Hematopoietic multipotent progenitor cell treated with erythropoietin and hydrocortisone succinate and interleukin-3 and kit ligand, for 17 days (in vitro differentiated cells): ENCODE measurements around the gene PDE3A.
"Not testable (repeated sequence)": the region's sequence is repeated elsewhere in the genome, so short reads cannot be mapped to it uniquely, and the experiment has no call there.

Source experiments
- DNase-seq: peaks from one replicate; pipeline ENCODE4 v3.0.0-alpha.2; 2015; ENCODE audit warnings: low spot score

Gene PDE3A

DNA sequence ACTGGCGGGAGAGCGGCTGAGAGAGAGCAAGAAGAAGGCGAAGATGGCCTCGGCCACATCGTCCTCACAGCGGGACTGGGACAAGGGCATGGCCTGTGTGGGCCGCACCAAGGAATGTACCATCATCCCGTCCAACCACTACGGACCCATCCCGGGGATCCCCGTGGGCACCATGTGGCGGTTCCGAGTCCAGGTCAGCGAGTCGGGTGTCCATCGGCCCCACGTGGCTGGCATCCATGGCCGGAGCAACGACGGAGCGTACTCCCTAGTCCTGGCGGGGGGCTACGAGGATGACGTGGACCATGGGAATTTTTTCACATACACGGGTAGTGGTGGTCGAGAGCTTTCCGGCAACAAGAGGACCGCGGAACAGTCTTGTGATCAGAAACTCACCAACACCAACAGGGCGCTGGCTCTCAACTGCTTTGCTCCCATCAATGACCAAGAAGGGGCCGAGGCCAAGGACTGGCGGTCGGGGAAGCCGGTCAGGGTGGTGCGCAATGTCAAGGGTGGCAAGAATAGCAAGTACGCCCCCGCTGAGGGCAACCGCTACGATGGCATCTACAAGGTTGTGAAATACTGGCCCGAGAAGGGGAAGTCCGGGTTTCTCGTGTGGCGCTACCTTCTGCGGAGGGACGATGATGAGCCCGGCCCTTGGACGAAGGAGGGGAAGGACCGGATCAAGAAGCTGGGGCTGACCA lies 183.6 kb downstream of the PDE3A start:
- not testable (repeated sequence) for DNase-seq

DNA sequence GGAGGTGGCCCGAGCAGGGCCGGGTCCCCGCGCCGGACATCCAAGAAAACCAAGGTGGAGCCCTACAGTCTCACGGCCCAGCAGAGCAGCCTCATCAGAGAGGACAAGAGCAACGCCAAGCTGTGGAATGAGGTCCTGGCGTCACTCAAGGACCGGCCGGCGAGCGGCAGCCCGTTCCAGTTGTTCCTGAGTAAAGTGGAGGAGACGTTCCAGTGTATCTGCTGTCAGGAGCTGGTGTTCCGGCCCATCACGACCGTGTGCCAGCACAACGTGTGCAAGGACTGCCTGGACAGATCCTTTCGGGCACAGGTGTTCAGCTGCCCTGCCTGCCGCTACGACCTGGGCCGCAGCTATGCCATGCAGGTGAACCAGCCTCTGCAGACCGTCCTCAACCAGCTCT lies 184.2 kb downstream of the PDE3A start:
- not testable (repeated sequence) for DNase-seq

DNA sequence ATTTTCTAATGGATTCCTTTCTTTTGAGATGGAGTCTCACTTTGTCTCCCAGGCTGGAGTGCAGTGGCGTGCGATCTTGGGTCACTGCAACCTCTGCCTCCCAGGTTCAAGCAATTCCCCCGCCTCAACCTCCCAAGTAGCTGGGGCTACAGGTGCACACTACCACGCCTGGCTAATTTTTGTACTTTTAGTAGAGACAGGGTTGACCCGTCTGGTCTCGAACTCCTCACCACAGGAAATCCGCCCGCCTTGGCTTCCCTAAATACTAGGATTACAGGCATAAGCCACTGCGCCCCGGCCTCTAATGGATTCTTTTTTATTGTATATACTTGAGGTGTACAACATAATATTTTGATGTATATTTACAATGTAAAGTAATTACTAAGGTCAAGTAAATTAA lies 186.7 kb downstream of the PDE3A start:
- DNase-seq = no peak

DNA sequence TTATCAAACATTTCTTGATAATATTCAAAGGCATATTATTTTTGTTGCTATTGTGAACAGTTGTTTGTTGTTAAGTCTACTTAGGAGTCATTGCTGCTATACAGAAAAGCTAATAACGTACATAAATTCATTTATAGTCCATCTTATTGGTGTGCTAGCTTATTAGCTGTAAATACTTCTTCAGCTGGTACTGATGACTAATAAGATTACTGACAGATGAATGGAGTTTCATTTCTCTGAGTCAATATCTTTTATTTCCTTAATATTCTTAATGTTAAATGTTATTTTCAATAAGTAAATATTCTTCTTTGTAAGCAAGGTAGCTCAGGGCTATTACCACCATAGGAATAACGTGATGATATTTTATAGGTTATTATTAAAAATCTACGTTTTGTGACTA lies 187.4 kb downstream of the PDE3A start:
- no peak for DNase-seq

DNA sequence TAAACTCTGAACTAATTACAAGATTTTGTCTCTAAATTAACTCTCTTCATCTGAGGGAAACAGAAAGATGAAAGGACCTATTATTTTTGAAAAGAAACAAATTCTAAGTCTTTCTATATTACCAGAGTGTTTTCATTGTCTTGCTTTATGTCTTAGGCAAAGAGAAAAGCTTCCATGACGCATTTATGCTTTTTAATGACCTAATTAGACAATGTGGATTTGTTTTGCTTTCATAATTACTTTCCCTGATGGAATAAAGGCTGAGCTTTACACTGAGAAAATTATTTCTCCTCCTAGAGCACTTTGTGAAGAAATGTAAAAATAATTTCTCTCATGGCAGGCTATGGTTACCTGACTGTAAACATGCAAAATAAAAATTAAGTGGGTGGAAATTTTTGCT lies 188.8 kb downstream of the PDE3A start:
- no peak for DNase-seq

DNA sequence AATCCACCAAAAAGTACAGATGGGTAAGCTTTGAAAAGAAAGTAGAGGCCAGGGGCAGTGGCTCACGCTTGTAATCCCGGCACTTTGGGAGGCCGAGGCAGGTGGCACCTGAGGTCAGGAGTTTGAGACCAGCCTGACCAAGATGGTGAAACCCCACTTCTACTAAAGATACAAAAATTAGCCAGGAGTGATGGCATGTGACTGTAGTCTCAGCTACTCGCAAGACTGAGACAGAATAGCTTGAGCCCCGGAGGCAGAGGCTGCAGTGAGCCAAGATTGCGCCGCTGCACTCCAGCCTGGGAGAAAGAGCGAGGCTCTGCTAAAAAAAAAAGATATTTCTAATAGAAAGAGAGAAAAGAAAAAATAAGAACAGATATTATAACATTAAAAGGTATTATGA lies 192.6 kb downstream of the PDE3A start:
- no peak for DNase-seq

DNA sequence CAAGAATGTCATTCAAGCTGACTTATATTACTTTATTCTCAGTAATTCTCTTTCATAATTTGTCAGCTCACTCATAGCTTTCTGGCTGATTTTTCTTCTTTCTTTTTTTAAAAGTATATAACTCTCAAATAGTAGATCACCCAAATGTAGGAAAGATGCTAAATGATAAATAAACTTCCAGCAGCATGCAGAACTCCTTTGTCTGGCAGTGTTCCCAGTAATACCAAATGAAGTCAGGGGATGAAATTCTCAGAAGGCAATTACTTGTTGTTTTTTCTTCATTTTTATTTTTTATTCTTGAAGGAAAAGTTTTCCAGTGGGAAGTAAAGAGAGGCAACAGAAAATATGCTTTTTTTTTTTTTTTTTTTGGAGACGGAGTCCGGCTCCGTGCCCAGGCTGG lies 193.5 kb downstream of the PDE3A start:
- no peak for DNase-seq

DNA sequence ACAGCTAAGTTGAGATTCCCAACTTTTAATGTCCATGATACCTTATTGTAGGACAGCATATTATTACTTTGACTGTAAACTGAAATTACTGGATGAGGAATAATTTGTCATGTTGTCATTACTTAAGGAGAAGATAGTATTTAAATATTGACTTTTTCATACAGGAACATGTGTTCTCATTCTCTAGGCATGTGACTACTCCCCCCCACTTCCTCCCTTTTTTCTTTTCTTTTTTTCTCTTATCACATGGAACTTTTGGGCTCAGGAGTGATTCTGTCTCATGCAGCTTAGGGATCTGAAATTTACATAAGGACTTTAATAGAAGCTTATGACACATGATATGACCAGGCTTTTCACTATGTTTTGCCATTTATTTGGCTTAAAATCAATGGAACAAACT lies 199.1 kb downstream of the PDE3A start:
- no peak for DNase-seq

DNA sequence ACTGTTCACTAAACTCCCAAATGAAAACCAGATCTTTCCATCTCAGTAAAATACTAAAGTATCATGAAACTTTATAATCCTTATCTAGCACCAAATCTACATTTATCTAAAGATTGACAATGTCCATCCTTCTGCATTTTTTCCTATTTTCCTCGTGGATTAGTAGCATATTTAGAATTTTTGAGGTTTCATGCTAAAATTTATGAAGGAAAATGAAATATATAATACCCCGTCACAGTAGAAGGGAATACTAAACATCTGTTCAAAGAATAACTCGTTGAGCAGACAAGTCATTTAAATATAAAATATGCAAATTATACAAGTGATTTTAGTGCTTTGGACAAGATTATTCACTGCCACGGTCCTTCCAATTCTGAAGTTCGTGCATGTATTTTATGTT lies 204.1 kb downstream of the PDE3A start:
- no peak for DNase-seq

DNA sequence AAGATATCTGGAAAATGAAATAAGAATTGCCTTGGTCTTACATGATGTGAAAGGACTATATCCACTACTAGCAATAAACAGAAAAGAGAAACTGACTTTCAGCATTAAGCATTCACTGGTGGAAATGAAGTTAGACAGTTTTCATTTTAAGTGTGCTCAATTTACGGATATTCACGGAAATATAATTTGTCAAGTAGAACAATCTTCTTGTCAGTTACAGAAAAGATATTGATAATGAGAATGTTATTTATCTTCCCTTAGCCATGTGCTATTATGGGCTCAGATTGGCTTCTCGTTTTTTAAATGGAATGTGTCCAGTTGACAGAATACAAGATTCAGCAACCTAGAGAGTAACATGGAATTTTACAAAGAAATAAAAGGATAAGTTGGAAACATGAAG lies 208.2 kb downstream of the PDE3A start:
- DNase-seq = no peak

DNA sequence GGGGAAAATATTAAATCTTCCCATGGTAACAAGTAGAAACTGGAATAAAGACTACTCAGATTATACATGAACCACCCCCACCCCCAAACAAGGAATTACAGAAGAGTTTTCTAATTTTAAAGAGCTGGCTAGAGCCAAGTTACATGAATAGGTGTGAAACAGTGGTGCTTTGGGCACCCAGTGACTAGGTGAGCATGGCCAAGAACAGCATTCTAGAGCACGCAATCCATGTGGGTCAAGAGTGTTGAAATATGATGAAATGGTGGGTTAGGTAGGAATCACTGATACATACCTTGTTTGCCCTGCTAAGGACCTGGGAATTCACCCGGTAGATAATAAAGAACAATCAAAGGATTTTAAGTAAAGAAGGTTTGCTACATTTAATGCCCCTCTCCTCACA lies 208.7 kb downstream of the PDE3A start:
- no peak for DNase-seq

DNA sequence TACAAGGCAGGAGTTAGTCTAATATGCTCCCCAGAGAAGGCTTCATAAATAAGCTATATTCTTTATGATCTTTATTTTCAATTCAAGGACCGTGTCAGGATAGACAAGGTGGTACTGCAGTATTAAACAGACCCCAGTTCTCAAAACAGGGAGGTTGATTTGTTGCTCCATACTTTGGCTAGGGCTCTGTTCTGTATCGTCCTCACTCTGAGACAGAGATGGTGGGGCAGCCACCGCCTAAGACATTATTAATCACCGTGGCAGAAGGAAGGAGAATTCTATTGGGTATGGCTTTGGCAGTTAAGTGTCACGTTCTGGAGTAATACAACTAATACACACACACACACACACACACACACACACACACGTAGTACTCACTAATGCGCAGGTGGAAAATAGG lies 209.8 kb downstream of the PDE3A start:
- DNase-seq = no peak

DNA sequence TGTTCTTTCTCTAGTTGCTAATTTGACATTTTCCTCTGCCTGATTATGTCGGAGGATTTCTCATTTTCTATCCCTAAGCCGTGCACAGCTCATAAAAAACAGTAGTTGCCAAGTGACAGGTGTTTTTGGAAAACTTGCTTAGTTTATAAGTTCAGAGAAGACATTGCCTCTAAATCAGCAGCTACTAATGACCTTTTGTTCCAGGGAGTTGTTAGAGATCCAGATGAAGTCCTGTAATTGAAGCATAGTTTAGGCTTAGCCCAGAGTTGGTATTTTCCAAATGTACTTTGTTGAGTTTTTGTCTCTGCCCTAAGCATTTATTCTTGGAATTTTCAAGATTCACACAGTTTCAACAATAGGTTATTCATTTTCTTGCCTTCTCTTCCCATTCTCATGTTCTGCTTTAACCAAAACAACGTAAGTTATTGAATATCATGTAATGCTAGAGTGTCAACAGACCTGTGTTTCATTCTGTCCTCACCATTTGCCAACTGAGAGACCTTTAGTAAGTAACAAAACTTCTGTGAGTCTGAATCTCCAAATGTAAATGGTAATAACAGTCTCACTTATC lies 216.8 kb downstream of the PDE3A start:
- no peak for DNase-seq

DNA sequence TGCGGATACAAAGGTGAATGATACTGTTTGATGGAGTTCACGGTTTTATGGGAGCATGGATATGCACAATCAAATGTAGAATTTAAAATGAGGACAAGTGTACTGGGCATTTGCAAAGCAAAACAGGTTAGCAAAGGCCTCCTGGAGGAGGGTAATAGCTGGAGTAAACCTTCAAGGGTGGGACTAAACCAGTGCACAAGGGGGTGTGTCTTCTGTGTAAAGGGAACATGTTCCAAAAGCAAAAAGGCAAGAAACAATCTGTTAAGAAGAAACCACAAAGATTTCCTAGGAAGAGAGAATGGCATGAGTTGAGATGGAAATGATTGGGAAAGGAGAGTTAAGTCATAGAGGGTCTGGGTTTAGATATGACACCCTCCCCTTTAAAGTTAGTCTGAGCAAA lies 217.6 kb downstream of the PDE3A start:
- DNase-seq = no peak

DNA sequence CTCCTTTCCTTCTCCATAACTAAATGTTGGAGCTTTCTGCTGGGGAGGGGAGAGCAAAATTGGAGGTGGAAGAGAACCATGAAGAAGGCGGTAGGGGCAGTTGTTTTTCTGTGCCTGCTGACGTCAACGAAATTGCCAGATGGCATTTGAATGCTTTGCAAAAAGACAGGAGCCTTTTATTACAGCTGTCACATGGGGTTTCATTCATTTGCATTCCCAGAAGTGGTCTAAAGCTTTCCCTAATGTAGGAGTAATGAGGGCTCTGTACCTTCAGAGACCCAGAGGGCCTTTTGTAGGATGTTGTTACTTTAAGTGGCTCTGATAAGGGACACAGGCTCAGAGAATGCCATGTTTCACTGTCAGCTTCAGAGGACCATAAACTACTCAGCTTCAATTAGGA lies 219.7 kb downstream of the PDE3A start:
- no peak for DNase-seq

DNA sequence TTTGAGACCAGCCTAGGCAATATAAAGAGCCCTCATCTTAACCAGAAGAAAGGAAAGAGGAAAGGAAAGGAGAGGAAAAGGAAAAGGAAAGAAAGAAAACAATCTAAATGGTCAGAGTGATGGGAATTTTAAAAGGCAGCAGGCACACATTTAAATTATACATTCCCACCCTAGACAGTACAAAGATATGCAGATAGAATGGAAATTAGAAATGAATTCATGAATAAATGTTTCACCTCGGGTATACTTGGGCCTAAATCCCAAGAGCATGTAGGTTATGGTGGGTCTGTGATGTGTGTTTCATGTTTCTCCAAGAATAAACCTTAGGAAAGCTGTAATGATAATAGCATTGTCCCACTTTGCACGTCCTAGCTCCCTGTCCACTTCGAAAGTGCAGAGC lies 222.2 kb downstream of the PDE3A start:
- DNase-seq = no peak

DNA sequence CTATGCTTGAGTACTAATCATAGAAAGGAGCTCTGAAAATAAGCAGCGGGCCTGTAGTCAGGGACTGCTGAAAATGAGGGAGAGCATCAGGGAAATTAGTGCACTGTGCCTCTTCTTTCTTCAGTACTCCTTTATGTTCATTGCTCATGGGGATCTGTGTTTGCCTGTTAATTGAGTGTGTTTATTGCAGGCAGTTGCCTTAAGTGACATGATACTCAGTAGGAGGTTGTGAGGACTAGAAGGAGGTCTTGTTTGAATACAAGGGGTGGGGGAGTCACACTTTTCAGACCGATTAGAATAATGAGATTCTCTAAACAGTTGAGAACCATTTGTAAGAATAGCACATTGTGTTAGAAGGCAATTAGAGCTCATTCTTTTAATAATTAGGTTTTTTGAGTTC lies 224.2 kb downstream of the PDE3A start:
- no peak for DNase-seq

DNA sequence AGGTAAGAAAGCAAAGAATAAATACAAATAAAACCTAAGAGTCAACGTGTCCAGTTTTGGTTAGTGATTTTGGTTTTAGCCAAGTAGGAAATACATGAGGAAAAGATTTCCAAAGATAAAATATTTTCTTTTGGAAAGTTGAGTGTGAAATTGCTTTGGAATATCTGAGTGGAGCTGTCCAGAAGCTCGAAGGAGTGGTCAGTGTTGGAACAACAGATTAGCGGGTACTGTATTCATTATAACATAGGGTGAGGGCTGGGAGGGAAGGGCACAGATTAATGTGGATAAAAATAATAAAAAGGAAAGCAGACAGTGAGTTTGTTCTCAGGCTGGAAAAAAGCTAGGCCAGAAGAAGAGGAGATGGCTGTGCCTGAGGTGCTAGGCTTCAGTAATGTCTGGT lies 225.3 kb downstream of the PDE3A start:
- DNase-seq = no peak

DNA sequence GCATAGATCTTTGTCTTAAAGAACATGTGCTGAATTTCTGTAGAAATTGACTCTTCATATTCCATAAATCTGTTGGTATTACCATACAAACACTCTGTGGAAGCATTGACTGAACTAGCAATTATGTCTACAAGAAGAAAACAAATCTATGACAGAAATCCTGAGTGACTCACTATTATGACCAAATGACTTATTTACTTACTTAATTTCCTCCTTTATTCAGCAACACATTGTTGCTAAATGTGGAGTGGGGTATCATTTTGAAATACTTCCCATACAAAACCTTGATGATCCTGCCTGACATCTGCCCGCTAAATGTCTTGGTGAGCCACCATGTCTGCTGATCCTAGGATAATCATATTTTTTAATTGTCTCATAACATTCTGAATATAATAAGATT lies 227.7 kb downstream of the PDE3A start:
- DNase-seq = no peak

DNA sequence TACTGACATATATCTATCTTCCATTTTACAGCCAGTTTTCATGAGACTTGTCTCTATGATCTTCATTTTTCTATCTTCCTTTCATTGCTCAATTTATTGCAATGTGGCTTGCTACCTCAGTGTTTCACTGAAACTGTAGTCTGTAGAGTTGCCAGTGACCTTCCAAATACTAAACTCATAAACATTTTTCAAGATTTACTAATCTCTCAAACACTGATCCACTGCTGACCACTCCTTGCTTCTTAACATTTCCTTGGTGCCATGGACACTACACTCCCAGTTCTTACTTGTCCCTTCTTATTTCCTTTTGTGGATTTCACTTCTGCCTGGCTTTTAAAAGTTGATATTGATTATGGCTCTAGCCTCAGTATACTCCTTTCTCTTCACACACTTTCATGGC lies 231.4 kb downstream of the PDE3A start:
- no peak for DNase-seq

DNA sequence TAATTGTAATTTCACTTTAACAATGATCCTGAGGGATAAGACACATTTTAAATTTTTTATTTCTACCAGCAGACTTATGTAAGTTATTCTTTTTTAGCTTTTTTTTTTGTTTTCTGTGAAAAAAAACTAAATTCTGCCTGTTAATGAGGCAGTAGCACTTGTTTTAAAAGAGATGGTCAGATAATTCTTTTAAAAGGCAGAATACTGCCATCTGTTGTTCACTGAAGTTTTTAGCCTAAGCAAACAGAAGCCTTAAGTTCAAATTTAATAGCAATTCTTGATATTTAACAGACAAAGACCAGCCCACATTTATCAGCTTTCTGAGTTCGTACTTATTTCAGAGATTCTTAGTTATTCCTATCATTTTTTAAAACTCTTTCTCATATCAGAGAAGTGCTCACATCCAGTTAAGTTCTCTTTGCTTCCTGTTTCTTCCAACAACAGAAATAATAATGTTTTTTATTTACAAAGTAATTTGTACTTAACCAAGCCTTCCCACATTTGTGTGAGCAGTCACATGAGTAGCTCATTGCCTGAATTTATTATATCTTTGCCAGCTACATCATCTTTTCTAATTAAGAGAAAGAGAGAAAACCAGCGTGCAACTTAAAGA lies 233.4 kb downstream of the PDE3A start:
- no peak for DNase-seq

DNA sequence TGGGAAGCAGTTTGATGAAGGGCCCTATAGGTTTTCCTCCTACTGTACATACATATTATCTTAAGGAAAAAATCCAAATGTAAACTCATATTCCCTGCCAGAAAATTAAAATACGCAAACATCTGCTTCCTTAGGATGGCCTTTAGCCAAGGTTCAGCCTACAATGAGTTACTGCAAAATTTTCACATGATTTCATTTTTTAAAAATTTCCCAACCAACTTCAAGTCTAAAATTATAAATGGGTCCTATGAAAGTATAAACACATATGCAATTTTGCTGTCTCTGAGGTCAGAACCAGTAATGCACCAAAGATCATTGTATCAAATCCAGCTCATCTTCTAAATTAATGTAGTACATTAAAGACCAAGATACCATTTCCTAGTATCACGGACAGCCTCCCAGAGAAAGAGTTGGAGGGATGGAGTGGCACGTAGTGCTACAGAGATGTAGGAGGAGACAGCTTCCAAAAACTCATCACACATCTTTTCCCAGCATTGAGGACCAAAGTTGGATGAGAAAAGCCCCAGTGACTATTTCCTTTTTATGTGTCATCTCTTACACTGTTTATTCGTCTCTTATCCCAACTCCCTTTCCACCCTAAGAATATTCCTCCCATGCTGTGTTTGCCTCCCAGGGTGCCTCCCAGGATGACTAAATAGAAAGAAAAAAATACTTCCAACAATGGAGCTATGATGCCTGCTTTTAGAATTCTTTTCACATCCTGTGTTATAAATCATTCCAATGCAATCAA lies 234.5 kb downstream of the PDE3A start:
- DNase-seq = no peak

DNA sequence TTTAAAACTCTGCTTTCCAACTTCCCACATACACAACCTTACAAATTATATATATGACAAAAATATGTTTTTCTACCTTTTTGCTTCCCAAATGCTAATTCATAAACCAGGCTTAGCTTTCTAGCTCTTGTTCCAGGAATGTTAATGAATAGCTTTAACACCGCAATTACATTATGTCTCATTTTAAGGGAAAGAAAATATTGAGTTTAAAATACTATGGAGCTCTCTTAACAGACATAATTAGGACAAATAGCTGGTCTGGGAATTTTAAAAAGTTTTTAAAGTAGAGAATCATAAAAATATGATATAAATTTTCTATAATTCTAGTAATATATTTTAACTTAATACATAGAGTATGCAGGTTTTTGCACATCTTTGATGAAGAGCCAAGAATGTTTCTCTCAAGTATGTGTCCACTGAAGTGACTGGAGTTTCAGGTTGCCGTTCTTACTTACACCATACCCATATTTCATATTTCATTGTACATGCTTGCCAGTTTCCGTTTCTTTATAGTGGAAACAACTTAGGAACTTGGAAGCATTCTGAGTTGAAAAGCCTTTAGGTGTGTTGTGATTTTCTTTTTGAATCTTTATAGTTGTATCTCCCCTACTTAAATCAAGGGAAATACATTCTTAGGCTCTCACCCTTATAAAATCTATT lies 236.2 kb downstream of the PDE3A start:
- no peak for DNase-seq
